A172 (cell line): ENCODE results near the gene CHMP4B. TPM values are rescaled to one million over a fixed set of nuclear protein-coding genes. Genes with fewer than 3 reads are reported as not detected.

Experiments
- DNase-seq: peaks from one replicate; pipeline ENCODE4 v3.0.0-alpha.2; 2015; ENCODE audit warnings: low spot score
- total RNA-seq: library from RNA; depleted of rRNA; stranded (reverse); fragments of >200 nt; shearing (Covaris generic); gene quantifications from 2 replicates; pipeline ENCODE4 v1.2.3, GENCODE V29; 2014; rRNA removed

Gene CHMP4B, protein sequence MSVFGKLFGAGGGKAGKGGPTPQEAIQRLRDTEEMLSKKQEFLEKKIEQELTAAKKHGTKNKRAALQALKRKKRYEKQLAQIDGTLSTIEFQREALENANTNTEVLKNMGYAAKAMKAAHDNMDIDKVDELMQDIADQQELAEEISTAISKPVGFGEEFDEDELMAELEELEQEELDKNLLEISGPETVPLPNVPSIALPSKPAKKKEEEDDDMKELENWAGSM
- total RNA-seq: 74.7 and 86.5 TPM in 2 replicates

GRCh38 chr20:33810885-33811775 lies at the start of gene CHMP4B:
TSS of gene CHMP4B (plus strand) at chr20:33811348. CDS start at chr20:33811469, 121 bp downstream.
- peak; percentile 99 for DNase-seq

DNA sequence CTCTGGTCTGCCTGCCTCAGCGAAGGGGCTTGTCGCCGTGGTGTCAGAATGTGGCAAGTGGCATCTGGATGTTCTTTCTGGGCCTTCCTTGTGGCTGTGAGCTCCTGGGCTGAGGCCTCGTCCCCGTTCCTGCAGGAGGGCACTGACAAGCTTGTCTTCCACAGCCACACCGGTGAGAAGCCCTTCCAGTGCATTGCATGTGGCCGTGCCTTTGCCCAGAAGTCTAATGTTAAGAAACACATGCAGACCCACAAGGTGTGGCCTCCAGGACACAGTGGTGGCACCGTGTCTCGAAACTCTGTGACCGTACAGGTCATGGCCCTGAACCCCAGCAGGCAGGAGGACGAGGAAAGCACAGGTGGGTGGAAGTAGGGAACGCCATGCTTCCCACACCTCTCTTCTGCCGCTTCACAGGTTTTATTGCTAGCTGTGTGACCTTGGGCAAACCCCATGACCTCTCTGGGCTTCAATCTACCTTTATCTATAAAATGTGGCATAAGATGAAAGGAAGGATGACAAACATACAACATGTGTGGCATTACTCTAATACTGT lies 49.4 kb upstream of the CHMP4B start:
- no peak for DNase-seq

- DNase-seq: no peak
Observed at GRCh38 chr20:33765099-33765498, 46.0 kb upstream of the CHMP4B start.

DNA sequence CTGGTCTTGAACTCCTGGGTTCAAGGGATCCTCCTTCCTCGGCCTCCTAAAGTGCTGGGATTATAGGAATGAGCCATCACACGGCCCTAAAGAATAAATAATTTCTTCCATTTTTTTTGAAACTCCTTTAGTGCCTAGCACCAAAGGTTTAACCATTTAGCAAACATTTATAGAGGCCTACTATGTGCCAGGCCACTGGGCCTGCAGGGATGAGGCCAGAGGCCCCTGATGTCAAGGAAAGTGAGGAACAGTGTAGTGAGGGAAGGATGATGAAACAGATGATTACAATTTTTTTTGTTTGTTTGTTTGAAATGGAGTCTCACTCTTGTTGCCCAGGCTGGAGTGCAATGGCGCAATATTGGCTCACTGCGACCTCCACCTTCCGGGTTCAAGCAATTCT lies 45.6 kb upstream of the CHMP4B start:
- no peak for DNase-seq

- DNase-seq: no peak
Observed at GRCh38 chr20:33766686-33767085, 44.5 kb upstream of the CHMP4B start.

- DNase-seq: no peak
Observed at GRCh38 chr20:33767777-33768138, 43.4 kb upstream of the CHMP4B start.

DNA sequence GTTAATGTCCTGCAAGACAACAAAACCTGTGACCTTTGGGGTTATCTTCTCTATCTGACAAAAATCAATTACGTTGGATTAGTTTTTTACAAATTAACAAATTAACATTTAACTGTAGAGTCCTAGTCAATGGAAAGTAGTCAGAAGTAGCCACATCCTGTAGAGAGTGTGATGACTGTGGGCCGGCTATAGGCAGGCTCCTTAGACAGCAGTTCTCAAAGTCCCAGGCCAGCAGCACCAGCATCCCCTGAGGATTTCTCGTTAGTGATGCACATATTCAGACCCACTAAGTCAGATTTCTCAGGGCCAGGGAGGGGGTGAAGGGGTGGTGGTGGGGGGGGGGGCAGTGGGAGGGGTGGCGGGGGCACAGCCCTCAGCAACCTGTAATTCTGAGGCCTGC lies 42.1 kb upstream of the CHMP4B start:
- DNase-seq: no peak

- no peak for DNase-seq
Observed at GRCh38 chr20:33770005-33770404, 41.1 kb upstream of the CHMP4B start.

DNA sequence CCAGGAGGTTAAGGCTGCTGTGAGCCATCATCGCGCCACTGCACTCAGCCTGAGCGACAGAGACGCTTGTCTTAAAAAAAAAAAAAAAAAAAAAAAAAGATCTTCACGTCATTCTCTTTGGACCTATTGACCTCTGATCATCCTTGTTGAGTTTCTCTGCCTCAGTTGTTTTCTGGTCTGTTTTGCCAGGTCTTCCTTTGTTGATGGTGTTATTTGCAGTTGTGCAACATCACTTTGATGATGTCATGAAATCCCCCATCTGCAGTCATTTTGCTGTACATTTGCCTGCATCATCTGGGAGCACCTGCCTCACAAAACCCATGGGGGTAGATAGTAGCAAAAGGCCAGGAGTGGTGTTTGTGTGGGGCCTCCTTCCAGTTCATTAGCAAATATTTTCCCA lies 39.2 kb upstream of the CHMP4B start:
- DNase-seq: no peak

GRCh38 chr20:33772439-33772838 lies 38.7 kb upstream of the CHMP4B start:
- no peak for DNase-seq

DNA sequence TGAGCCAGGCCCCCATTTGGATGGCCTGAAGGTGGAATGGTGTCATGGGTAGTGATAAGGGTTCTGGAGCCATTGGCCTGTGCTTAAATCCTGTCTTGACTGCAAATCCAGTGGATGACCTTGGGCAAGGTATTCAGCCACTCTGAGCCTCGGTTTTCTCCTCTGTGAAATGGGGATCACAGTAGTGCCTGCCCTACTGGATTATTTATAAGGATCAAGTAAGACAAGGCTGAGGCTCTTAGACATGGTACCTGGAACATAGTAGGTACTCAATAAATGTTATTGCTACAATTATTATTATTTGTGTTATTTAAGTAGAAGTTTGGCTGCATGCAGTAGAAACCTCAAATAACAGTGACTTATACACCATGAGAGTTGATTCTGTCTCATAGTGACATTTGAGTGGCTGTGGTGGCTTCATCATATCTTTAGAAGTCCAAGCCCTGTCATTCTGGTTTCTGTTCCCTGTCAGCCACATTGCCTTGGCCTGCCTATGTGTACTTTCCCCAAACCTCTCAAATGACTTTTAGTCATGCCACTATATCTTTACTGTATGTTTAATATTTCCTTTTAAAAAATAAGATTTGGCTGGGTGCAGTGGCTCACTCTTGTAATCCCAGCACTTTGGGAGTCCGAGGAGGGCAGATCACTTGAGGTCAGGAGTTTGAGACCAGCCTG lies 37.6 kb upstream of the CHMP4B start:
- no peak for DNase-seq

DNA sequence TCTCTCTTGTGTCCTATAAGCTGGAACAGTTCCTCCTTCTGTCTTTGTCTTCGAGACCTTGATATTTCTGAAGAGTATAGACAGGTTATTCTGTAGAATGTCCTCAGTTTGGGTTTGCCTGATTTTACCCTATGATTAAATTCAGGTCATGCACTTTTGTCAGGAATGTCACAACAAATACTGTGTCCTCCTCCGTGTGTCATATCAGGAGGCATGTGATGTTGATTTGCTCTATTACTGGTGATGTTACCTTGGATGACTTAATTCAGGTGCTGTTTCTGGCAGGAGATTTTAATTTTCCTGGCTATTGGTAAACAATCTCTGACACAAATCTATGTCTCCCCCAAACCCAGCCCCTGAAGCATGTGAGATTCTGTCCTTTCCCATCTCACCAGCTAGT lies 33.3 kb upstream of the CHMP4B start:
- no peak for DNase-seq

DNA sequence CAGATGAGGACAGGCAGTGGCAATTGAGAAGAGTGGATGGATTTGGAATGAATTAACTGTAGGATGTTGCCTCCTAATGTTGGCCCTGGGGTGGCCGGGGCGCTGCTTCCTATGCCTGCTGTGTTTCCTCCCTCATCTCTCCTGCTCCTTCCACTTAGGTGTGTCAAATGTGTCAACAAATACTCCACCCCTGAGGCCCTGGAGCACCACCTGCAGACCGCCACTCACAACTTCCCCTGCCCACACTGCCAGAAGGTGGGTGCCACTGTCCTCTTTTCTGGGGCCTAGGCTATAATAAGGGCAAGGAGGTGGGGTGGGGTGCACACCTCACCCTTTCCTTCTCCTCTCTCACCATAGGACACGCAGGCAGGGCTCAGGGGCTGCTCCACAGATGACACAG lies 30.0 kb upstream of the CHMP4B start:
- DNase-seq: no peak

- DNase-seq: no peak
Observed at GRCh38 chr20:33781945-33782344, 29.2 kb upstream of the CHMP4B start.

GRCh38 chr20:33783256-33783655 lies 27.9 kb upstream of the CHMP4B start:
- DNase-seq: no peak

DNA sequence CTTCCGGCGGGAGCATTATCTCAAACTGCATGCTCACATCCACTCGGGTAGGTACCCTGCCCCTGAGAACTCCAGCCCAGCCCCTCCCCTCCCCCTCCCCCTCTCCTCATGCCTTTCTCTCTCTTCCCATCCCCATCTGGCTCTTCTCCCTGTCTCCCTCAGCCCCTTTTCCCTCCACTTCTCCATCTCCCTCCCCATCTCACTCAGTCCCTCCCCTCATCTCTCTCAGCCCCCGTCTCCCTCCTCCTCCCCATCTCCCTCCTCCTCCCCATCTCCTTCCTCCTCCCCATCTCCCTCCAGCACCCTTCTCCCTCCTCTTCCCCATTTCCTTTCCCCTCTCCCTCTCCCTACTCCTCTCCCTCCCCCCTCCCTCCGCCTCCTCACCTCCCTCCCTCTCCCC lies 27.3 kb upstream of the CHMP4B start:
- DNase-seq: no peak

DNA sequence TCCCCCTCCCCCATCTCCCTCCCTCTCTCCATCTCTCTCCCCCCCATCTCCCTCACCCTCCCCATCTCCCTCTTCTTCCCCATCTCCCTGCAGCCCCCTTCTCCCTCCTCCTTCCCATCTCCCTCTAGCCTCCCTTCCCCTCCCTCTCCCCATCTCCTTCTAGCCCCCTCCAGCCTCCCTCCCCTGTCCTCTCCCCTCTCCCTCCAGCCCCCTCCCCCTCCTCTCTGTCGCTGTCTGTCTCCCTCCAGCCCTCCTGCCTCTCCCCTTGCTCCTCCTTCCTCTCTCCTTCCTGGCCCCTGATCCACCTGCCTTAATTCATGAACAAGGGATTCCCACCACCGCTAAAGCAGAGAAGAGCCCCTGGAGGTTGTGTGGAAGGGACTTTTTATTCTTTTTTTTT lies 26.9 kb upstream of the CHMP4B start:
- no peak for DNase-seq

- DNase-seq: no peak
Observed at GRCh38 chr20:33785503-33785902, 25.6 kb upstream of the CHMP4B start.

GRCh38 chr20:33787253-33787891 lies 23.8 kb upstream of the CHMP4B start:
- DNase-seq: no peak

GRCh38 chr20:33788351-33789049 lies 22.6 kb upstream of the CHMP4B start:
- DNase-seq: no peak

DNA sequence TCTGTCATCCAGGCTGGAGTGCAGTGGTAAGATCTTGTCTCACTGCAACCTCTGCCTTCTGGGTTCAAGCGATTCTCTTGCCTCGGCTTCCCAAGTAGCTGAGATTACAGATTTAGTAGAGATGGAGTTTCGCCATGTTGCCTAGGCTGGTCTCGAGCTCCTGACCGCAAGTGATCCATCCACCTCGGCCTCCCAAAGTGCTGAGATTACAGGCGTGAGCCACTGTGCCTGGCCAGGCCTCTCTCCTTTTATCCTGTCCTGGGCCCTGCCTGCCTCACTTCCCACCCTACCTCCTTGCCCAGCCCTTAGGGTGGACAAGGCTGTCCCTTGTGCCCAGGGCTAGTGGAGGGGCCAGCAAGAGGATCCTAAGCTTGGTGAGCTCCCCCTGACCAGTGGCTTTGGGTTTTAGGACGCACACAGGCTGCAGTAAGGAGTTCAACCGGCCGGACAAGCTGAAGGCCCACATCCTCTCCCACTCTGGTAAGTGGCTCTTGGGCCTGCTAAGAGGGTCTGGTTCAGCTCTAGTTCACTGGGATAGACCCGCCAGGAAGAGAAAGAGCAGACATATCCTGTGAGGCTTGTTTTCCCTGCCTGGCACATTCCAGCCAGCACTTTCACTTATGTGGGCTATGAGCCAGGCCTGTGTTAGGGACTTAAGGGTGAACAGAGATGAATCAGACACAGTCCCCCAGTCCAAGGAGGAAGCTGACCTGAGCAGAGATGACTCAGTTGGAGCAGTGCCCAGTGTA lies 21.9 kb upstream of the CHMP4B start:
- peak; percentile 99 for DNase-seq
